Fibroblast of skin of left biceps (primary cell): ENCODE data around the gene ATG14.
"Not testable (repeated sequence)": the region's sequence is repeated elsewhere in the genome, so short reads cannot be mapped to it uniquely, and the experiment has no call there.

Experiments used
- DNase-seq, 2 experiments: peaks; one replicate each; pipeline ENCODE4 v3.0.0-alpha.2; 2013; ENCODE audit warnings: low read depth in 2 of 2

Gene ATG14

DNA sequence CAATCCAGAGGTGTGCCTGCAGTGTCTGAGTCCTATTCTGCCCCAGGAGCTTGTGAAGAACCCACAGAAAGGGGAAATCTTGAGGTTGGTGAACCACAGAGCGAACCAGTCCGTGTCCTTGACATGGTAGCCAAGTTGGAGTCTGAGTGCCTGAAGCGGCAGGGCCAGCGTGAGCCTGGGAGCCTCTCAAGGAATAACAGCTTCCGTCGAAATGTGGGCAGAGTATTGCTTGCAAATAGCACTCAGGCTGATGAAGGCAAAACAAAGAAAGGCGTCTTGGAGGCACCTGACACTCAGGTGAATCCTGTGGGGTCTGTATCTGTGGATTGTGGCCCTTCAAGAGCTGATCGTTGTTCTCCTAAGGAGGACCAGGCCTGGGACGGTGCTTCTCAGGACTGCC, 60.5 kb downstream of the ATG14 start:
- no peak for DNase-seq

- DNase-seq, result no peak
These were observed 61.2 kb downstream of the ATG14 start for GRCh38 chr14:55350461-55350860.

- no peak for DNase-seq
These were observed 62.1 kb downstream of the ATG14 start for GRCh38 chr14:55349565-55349964.

DNA sequence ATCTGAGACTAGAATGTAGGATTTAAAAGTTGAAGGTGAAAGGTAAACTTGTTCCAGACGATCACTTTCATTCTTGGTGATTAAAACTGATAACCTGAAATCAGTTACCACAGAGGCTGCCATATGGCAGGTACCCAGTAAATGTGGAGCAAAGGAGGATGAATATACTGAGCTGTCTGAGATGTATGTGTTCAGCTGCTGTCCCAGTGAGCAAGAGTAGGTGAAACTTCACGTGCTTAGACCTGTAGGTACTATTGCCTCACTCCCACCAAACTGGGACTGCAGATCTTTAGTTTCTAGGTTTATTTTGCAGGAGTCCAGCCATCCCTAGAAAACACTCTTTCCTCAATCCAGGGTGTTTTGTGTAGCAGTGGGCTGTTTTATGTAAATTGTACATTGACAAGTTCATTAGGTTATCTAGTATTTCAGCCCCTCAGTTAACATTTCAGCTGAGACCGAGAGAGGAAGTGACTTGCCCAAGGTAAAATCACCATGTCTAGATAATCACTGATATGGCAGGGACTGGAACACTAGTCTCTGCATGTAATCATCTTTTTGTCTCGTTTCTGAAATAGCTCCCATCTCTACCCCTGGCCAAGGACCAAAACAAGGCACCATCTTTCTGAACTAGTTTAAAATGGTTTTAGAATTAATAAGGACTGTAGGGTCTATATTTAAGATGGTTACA, 62.7 kb downstream of the ATG14 start:
- DNase-seq, result no peak

DNA sequence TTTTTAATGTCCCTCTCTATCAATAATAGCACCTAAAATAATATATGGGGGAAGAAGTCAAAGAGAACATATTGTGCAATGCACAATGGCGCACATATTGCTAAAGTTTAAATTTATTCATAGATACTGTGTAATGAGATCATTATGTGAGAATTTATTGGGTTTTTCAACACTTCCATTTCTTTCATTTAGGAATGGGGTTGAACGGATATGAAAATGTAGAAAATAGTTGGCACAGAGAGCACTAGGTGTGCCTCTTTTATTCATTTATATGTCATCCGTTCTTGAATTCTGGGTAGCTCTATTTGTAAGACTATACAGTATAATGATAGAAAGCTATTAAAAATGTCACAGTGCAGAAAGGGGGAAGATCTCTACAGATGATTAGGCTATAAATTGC, 63.9 kb downstream of the ATG14 start:
- no peak for DNase-seq

DNA sequence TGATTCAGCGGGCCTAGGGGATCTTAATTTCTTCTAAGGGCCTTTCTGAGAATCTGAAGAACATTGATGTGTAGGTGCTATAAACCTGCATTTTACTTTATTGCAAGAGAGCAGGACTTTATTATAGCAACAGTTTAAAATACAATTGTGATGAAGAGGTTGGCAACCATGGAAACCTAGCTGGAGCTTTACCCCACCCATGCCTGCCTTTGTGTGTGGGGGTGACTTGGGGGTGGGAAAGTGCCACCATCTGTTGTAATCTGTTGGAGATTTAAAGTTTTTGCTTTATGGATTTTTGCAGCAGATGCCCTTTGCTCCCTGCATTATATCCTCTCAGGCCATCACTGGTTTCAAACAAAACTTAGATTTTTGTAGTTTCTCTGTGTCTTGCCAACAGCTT, 64.6 kb downstream of the ATG14 start:
- no peak for DNase-seq

- not testable (repeated sequence) for DNase-seq
These were observed 67.0 kb downstream of the ATG14 start for GRCh38 chr14:55344582-55345163.

DNA sequence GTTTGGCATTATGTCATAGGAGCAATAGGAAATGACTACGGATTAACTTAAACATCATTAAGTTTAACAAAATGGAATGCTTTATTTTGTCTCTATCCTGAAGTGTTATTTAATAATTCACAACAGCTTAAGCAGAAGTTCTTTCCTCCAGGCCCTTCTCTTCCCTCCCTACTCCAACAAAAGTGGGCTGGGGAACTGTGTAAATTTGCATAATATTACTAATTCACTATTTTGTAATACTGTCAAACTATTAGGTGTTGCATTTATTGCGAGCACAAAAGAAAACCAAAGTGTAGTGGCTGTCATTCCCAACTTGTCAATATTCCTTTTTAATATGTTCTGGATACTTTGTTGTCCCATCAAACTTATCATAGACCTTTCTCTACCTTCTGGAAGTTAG, 69.8 kb downstream of the ATG14 start:
- DNase-seq, result no peak

GRCh38 chr14:55340482-55340881, 71.1 kb downstream of the ATG14 start:
- no peak for DNase-seq

- DNase-seq, result no peak
These were observed 71.9 kb downstream of the ATG14 start for GRCh38 chr14:55339770-55340169.

- DNase-seq, result no peak
These were observed 74.9 kb downstream of the ATG14 start for GRCh38 chr14:55336691-55337090.

DNA sequence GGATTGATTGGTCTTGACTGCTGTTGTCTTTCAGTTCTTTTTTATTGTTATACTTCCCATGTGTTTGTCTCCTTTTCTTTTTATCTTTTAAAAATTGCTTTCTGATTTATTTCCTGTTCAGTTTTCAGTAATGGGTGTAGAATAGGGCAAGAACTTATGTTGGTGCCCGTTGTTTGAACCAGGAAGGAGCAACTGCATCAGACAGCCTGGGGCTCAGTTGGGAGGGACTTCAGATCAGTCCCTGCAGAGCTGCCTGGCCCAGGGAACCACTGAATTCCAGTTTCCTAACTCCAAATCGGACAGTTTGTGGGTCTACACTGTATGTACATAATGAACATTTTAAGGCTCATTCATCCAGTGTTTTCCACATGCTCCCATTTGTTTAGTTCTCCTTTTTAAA, 75.5 kb downstream of the ATG14 start:
- DNase-seq, result no peak

DNA sequence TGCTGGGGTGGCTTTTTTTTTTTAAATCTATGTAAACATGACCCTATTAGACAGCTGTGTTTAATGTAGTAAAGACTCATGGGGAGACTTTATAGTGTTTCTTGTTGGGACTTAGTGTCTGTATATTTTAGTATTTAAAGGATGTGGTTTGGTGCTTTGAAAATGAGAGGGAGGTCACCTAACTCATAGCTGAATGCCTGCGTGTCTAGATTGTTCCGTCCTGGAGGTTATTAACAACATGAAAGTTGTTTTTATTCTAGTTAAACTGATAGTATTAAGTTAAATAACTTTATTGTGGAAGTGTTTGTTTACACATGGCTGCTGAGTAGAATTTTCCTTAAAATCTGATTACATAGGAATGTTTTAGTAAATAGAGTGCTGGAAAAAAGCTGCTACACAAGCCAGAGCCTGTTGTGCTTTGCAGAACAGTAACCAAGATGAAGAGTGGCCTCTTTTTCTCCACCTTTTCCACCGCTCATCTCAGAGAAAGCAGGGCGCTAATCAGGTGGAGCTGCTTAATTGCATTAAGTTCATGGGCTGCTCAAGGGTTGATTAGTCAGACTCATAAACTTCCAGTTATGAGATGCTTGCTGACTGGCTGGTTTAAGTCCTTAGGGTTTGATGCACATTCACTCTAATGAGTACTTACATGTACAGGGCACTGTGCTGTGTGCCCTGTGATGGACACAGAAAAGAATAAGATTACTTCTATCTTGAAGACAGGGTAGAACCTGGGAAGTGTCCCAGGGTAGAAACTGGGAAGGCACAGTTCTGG, 77.7 kb downstream of the ATG14 start:
- DNase-seq, result no peak

GRCh38 chr14:55332654-55333570, 78.7 kb downstream of the ATG14 start:
- no peak for DNase-seq

DNA sequence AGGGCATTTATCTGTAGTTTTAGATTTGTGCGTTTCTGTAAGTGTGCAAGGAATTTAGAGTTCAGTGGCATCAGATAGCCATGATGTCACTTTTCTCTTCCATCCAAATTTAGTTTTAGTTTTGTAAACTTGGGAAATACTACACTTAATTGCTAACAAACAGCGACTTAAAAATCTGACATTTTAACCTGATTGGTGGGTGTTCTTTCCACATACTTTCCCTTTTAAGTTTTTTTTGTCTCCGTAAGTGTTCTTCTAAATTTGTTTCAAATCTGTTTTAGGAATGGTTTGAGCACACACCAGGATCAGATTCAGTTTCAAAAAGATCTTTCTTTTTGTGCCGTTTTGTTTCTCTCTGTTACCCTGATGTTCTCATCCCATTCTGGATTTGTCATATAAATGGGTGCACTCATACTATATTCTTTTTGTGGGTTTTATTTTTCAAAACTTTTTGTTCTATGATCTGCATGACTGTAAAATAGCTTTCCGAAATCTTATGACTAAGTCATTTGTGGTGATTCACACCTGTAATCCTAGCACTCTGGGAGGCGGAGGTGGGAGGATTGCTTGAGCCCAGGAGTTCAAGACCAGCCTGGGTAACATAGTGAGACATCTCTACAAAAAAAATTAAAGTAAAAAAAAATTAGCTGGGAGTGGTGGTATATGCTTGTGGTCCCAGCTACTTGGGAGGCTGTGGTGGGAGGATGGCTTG, 81.5 kb downstream of the ATG14 start:
- DNase-seq, result no peak

DNA sequence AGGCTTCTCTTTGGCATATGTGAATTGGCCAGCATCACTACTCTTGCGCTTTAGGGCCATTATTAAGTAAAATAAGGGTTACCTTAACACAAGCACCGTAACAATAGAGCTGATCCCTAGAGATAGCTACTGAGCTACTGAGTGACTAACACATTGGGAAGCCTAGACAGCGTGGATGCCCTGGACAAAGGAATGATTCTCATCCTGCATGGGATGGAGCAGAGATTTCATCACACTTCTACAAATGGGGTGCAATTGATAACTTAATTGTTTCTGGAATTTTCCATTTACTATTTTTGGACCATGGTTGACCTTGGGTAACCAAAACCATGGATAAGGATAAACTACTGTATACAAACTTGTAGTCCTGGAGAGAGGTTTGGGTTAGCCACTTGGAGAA, 83.3 kb downstream of the ATG14 start:
- peak in 1 of 2 experiments; percentile 5 for DNase-seq

GRCh38 chr14:55327179-55327578, 84.5 kb downstream of the ATG14 start:
- no peak for DNase-seq

GRCh38 chr14:55324812-55325211, 86.8 kb downstream of the ATG14 start:
- DNase-seq, result no peak

DNA sequence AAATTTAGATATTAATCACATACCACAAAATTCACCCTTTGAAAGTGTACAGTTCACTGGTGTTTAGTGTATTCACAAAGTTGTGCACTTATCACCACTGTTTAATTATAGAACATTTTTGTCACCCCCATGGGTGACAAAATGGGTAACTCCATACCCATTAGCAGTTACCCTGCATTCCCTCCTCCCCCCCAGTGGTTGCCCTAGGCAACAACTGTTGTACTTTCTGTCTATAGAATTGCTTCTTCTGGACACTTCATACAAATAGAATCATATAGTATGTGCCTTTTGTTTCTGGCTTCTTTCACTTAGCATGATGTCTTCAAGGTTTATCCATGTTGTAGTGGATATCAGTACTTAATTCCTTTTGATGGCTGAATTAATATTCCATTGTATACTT, 87.7 kb downstream of the ATG14 start:
- no peak for DNase-seq

- no peak for DNase-seq
These were observed 92.9 kb downstream of the ATG14 start for GRCh38 chr14:55318694-55319093.

DNA sequence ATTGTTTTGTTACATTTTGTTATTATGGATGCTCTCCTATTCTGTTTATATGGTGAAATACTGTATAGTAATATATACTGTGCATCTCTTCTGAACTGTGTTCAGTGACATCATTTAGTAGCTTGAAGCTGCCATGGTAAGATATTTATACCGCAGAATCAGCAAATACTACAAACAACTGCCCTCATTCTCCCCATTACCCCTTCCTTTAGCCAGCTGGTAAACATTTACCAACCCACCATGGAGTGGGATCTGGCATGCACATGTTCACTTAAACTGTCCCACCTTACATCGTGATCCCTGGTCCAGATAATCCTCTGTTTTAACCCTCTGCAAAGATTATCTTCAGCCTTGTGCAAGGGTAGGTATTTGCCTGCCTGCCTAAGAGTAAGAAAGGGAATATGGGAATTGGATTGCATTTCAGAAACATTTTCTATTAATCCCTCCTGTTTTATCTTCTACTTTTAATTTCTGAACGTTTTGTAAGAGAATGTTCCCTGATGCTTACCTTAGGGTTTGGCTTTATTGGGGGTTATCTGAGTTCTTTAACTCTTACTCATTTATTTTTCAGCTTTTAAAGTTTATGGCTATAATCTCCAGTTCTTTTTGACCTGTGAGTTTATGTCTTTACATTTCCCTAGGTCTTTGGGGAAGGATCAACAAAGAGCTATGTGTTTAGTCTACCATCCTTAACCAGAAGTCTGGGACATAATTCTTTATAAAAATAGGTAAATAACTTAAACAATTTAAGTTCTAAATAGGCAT, 93.9 kb downstream of the ATG14 start:
- no peak for DNase-seq
